ENCODE measurements around the gene FRG1. TPM values are rescaled to one million over a fixed set of nuclear protein-coding genes. Genes with fewer than 3 reads are reported as not detected.
"Not testable (repeated sequence)": the region's sequence is repeated elsewhere in the genome, so short reads cannot be mapped to it uniquely, and the experiment has no call there.

FRG1 gene
- total RNA-seq, 2 donors from 2014 or later, result 27.5 to 51.5 TPM

- not testable (repeated sequence) for H3K27ac Mint-ChIP-seq; H3K4me1 Mint-ChIP-seq (ENCODE audit: low read depth in 2 of 2); DNase-seq (ENCODE audit: low spot score); H3K4me3 Mint-ChIP-seq; H3K27me3 Mint-ChIP-seq; ATAC-seq
- Mint-ChIP-seq H3K36me3 (peaks cover 25% of the 10 kb centered on the region), H3K9me3 (peaks cover 17% of the 10 kb centered on the region)
These were observed 28.6 kb downstream of the FRG1 start for GRCh38 chr4:189969291-189969690.

GRCh38 chr4:189973646-189974045 is 33.0 kb downstream of the FRG1 start:
- Mint-ChIP-seq H3K27me3 (peaks cover 2 to 5% of the 10 kb centered on the region in 2 donors), H3K9me3 (no peaks in the 10 kb centered on the region), H3K4me3 (no peak overlapping the region), H3K27ac (no peak overlapping the region), H3K4me1 (ENCODE audit: low read depth in 2 of 2) (no peaks in the 10 kb centered on the region), H3K36me3 (no peaks in the 10 kb centered on the region)
- ATAC-seq, result no peak
- DNase-seq (ENCODE audit: low spot score), result no peak

GRCh38 chr4:189974056-189974455 is 33.4 kb downstream of the FRG1 start:
- peaks cover 2 to 5% of the 10 kb centered on the region in 2 donors for H3K27me3 Mint-ChIP-seq
- no peak overlapping the region for H3K27ac Mint-ChIP-seq
- no peaks in the 10 kb centered on the region for H3K36me3 Mint-ChIP-seq
- no peak overlapping the region for H3K4me3 Mint-ChIP-seq
- no peaks in the 10 kb centered on the region for H3K4me1 Mint-ChIP-seq (ENCODE audit: low read depth in 2 of 2)
- no peaks in the 10 kb centered on the region for H3K9me3 Mint-ChIP-seq
- DNase-seq (ENCODE audit: low spot score) (no peak), ATAC-seq (no peak)

- Mint-ChIP-seq H3K36me3 (no peaks in the 10 kb centered on the region), H3K4me1 (ENCODE audit: low read depth in 2 of 2) (no peaks in the 10 kb centered on the region), H3K27me3 (peaks cover 0 to 5% of the 10 kb centered on the region in 2 donors), H3K9me3 (no peaks in the 10 kb centered on the region), H3K4me3 (no peak overlapping the region), H3K27ac (no peak overlapping the region)
- no peak for DNase-seq (ENCODE audit: low spot score)
- no peak for ATAC-seq
These were observed 38.8 kb downstream of the FRG1 start for GRCh38 chr4:189979196-189980047.

GRCh38 chr4:189980292-189980691 is 39.6 kb downstream of the FRG1 start:
- not testable (repeated sequence) for H3K36me3 Mint-ChIP-seq; H3K4me3 Mint-ChIP-seq; H3K4me1 Mint-ChIP-seq (ENCODE audit: low read depth in 2 of 2); H3K27me3 Mint-ChIP-seq; H3K27ac Mint-ChIP-seq; ATAC-seq; DNase-seq (ENCODE audit: low spot score); H3K9me3 Mint-ChIP-seq

- no peaks in the 10 kb centered on the region for H3K9me3 Mint-ChIP-seq
- ATAC-seq, result no peak
- no peaks in the 10 kb centered on the region for H3K4me1 Mint-ChIP-seq (ENCODE audit: low read depth in 2 of 2)
- no peak overlapping the region for H3K27ac Mint-ChIP-seq
- no peak overlapping the region for H3K4me3 Mint-ChIP-seq
- DNase-seq (ENCODE audit: low spot score), result no peak
- H3K27me3 Mint-ChIP-seq, result no peaks in the 10 kb centered on the region
- H3K36me3 Mint-ChIP-seq, result no peaks in the 10 kb centered on the region
These were observed 41.3 kb downstream of the FRG1 start for GRCh38 chr4:189981970-189982369.

GRCh38 chr4:189983916-189984526 is 43.3 kb downstream of the FRG1 start:
- DNase-seq (ENCODE audit: low spot score); H3K4me3 Mint-ChIP-seq; H3K27me3 Mint-ChIP-seq; H3K9me3 Mint-ChIP-seq; ATAC-seq; H3K36me3 Mint-ChIP-seq; H3K4me1 Mint-ChIP-seq (ENCODE audit: low read depth in 2 of 2); H3K27ac Mint-ChIP-seq: not testable (repeated sequence)

- H3K36me3 Mint-ChIP-seq; H3K9me3 Mint-ChIP-seq; H3K4me1 Mint-ChIP-seq (ENCODE audit: low read depth in 2 of 2); ATAC-seq; H3K27ac Mint-ChIP-seq; H3K27me3 Mint-ChIP-seq; H3K4me3 Mint-ChIP-seq; DNase-seq (ENCODE audit: low spot score): not testable (repeated sequence)
These were observed 44.0 kb downstream of the FRG1 start for GRCh38 chr4:189984661-189985060.

- H3K9me3 Mint-ChIP-seq; H3K4me1 Mint-ChIP-seq (ENCODE audit: low read depth in 2 of 2): not testable (repeated sequence)
These were observed 45.1 kb downstream of the FRG1 start for GRCh38 chr4:189985651-189986243.

GRCh38 chr4:189988877-189989431 is 48.3 kb downstream of the FRG1 start:
- Mint-ChIP-seq H3K4me1 (ENCODE audit: low read depth in 2 of 2) (no peaks in the 10 kb centered on the region), H3K4me3 (no peak overlapping the region), H3K27me3 (peaks cover 7 to 9% of the 10 kb centered on the region in 2 donors), H3K27ac (no peak overlapping the region), H3K36me3 (no peaks in the 10 kb centered on the region), H3K9me3 (no peaks in the 10 kb centered on the region)
- ATAC-seq, result no peak
- no peak for DNase-seq (ENCODE audit: low spot score)

More at GRCh38 chr4:189985651-189986243, 45.1 kb downstream of the FRG1 start:
- not testable (repeated sequence) for H3K36me3 Mint-ChIP-seq; H3K27ac Mint-ChIP-seq; H3K4me3 Mint-ChIP-seq; DNase-seq (ENCODE audit: low spot score); ATAC-seq; H3K27me3 Mint-ChIP-seq

- H3K36me3 Mint-ChIP-seq; H3K9me3 Mint-ChIP-seq; H3K4me3 Mint-ChIP-seq; DNase-seq (ENCODE audit: low spot score); H3K4me1 Mint-ChIP-seq (ENCODE audit: low read depth in 2 of 2); H3K27ac Mint-ChIP-seq; ATAC-seq: not testable (repeated sequence)
- H3K27me3 Mint-ChIP-seq, result peaks cover 7 to 10% of the 10 kb centered on the region in 2 donors
These were observed 49.3 kb downstream of the FRG1 start for GRCh38 chr4:189989941-189990340.

All from natural killer cell treated with Interleukin-12 subunit alpha and Interleukin-12 subunit beta and Interleukin-15 and Interleukin-18, amount 100 ng/mL, for 72 hours (primary cell).